SK-MEL-5 (cell line): ENCODE results near the gene ACTR3C. TPM values are rescaled to one million over a fixed set of nuclear protein-coding genes. Genes with fewer than 3 reads are reported as not detected.

Experiments used
- total RNA-seq: library from RNA; depleted of rRNA; stranded (reverse); fragments of >200 nt; shearing (Covaris generic); gene quantifications from 2 replicates; pipeline ENCODE4 v1.2.3, GENCODE V29; 2014; rRNA removed

Gene ACTR3C
- total RNA-seq, 1 experiment from 2014 or later = not detected

Other genes with a start within 250 kb of the ACTR3C start
- gene LRRC61, start 190 bp downstream of the ACTR3C start, total RNA-seq = not detected in 2 replicates
- gene RARRES2, start 18.1 kb upstream of the ACTR3C start, total RNA-seq = not detected in 2 replicates
- gene REPIN1, start 45.3 kb upstream of the ACTR3C start, total RNA-seq = 131 TPM in 2 replicates
- 10.4 and 10.5 TPM in 2 replicates for gene ZNF775, start 55.8 kb upstream of the ACTR3C start, total RNA-seq
- not detected in 2 replicates for gene GIMAP8, start 127.1 kb upstream of the ACTR3C start, total RNA-seq
- not detected in 2 replicates for gene GIMAP7, start 191.3 kb upstream of the ACTR3C start, total RNA-seq
- gene GIMAP4, start 243.8 kb upstream of the ACTR3C start, total RNA-seq = not detected in 2 replicates